IPS-20b (cell line): Measurements from ENCODE around the gene FCHSD2.

Experiments used
- H3K27ac ChIP-seq: one replicate; pipeline ENCODE4 v1.5.1; 2013; ENCODE audit warnings: low read length
- H3K27me3 ChIP-seq: 2 replicates; pipeline ENCODE4 v1.6.1; 2013; ENCODE audit warnings: mild to moderate bottlenecking, low read length, inconsistent platforms; ENCODE audit not compliant: insufficient read depth
- H3K36me3 ChIP-seq: 2 replicates; pipeline ENCODE4 v1.6.1; 2013; ENCODE audit warnings: low read depth, mild to moderate bottlenecking, inconsistent platforms, low read length, moderate library complexity; ENCODE audit not compliant: insufficient read depth
- H3K4me1 ChIP-seq: 2 replicates; pipeline ENCODE4 v1.6.1; 2013; ENCODE audit warnings: mild to moderate bottlenecking, control low read depth, inconsistent platforms, low read length, moderate library complexity; ENCODE audit not compliant: insufficient read depth
- H3K4me3 ChIP-seq: 2 replicates; pipeline ENCODE4 v1.5.1; 2013; ENCODE audit warnings: mild to moderate bottlenecking, low read length, inconsistent platforms
- H3K9ac ChIP-seq: 2 replicates; pipeline ENCODE4 v1.6.1; 2013; ENCODE audit warnings: low read depth, mild to moderate bottlenecking, inconsistent platforms, low read length, moderate library complexity
- H3K9me3 ChIP-seq: 2 replicates; pipeline ENCODE4 v1.6.1; 2013; ENCODE audit warnings: mild to moderate bottlenecking, low read depth, low read length, inconsistent platforms; ENCODE audit not compliant: insufficient read depth

FCHSD2 gene

GRCh38 chr11:72950685-72951084, 191.4 kb downstream of the FCHSD2 start:
- Histone ChIP-seq H3K36me3 (no peaks in the 10 kb centered on the region), H3K9me3 (no peaks in the 10 kb centered on the region), H3K4me3 (no peak overlapping the region), H3K4me1 (peaks cover 9% of the 10 kb centered on the region; the same call in 1 of the 2 replicates), H3K27me3 (no peaks in the 10 kb centered on the region), H3K9ac (no peak overlapping the region; the same call in 1 of the 2 replicates), H3K27ac (no peak overlapping the region)

DNA sequence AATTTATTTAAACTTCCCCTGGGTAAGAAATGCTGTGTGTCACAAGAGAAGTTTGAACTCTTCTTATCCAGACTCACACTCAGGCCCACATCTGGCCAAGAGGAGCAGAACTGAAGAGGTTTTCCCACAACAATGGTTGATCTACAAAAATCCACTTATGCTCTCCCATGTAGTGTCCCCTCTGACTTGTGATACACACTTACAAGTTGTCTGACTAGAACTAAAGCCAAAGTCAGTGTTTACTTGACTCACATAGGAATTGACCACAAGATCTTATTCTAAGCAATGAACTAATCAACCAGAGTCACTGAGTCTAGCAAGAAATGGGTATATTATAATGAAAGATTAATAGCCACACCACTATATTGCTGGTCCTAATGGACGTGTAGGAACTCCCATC, 194.9 kb downstream of the FCHSD2 start:
- Histone ChIP-seq H3K36me3 (no peaks in the 10 kb centered on the region), H3K9me3 (no peaks in the 10 kb centered on the region), H3K4me3 (no peak overlapping the region), H3K9ac (no peak overlapping the region), H3K27me3 (no peaks in the 10 kb centered on the region), H3K4me1 (peaks cover 9% of the 10 kb centered on the region; the same call in 1 of the 2 replicates), H3K27ac (no peak overlapping the region)

DNA sequence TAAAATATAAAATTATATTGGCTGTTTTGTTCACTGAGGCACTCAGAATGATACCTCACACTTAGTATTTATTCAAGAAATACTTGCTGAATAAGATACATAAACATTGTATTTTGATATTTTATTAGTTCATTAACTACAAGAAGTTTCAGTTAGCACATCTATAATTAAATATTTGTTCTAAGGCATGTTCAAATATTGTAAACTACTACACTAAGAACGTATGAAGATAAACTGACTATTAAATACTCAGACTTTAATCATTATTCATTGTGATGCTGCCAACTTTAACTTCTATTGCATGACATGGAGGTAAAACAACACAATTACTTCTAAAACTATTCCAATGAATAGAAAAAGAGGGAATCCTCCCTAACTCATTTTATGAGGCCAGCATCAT, 198.5 kb downstream of the FCHSD2 start:
- H3K9ac ChIP-seq, result no peak overlapping the region

DNA sequence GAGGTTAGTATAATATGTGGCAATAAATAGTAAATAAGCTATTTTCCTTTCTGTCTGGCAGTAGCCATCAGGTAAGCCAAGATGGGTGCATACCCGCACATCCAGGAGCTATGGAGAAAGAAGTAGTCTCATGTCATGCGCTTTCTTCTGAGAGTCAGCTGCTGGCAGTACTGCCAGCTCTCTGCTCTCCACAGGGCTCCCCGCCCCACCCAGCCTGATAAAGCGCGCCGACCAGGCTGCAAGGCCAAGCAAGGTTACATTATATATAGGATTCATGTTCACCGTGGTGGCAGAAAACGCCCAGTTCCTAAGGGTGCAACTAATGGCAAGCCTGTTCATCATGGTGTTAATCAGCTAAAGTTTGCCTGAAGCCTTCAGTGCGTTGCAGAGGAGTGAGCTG, 201.7 kb downstream of the FCHSD2 start:
- H3K9ac ChIP-seq, result no peak overlapping the region
- H3K4me3 ChIP-seq, result no peak overlapping the region
- no peaks in the 10 kb centered on the region for H3K4me1 ChIP-seq
- H3K36me3 ChIP-seq, result no peaks in the 10 kb centered on the region
- no peaks in the 10 kb centered on the region for H3K27me3 ChIP-seq
- H3K9me3 ChIP-seq, result no peaks in the 10 kb centered on the region
- H3K27ac ChIP-seq, result no peak overlapping the region

More for the DNA sequence above, 198.5 kb downstream of the FCHSD2 start:
- H3K4me1 ChIP-seq, result no peaks in the 10 kb centered on the region
- H3K4me3 ChIP-seq, result no peak overlapping the region
- H3K9me3 ChIP-seq, result no peaks in the 10 kb centered on the region
- H3K27ac ChIP-seq, result no peak overlapping the region
- H3K36me3 ChIP-seq, result no peaks in the 10 kb centered on the region
- H3K27me3 ChIP-seq, result no peaks in the 10 kb centered on the region

- Histone ChIP-seq H3K4me3 (no peak overlapping the region), H3K9me3 (no peaks in the 10 kb centered on the region), H3K4me1 (no peaks in the 10 kb centered on the region), H3K36me3 (no peaks in the 10 kb centered on the region), H3K27ac (no peak overlapping the region), H3K9ac (no peak overlapping the region), H3K27me3 (no peaks in the 10 kb centered on the region)
Observed at GRCh38 chr11:72939031-72939430, 203.1 kb downstream of the FCHSD2 start.

DNA sequence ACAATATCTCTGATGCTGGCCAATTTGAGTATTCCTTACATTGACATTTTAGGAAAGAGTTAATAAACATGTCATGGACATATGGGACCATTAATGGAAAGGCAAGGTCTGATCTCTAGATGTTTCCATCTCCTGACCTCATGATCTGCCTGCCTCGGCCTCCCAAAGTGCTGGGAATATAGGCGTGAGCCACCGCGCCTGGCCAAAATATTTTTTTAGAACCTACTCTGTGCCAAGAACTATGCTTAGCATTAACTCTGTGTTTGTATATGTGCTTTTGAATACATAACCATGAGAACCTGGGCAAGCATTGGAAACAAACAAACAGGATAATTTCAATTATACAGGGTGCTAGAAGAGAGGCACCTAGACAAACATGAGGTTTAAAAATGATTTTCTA, 204.7 kb downstream of the FCHSD2 start:
- Histone ChIP-seq H3K27me3 (no peaks in the 10 kb centered on the region), H3K9me3 (no peaks in the 10 kb centered on the region), H3K4me1 (no peaks in the 10 kb centered on the region), H3K9ac (no peak overlapping the region), H3K27ac (no peak overlapping the region), H3K4me3 (no peak overlapping the region), H3K36me3 (no peaks in the 10 kb centered on the region)

DNA sequence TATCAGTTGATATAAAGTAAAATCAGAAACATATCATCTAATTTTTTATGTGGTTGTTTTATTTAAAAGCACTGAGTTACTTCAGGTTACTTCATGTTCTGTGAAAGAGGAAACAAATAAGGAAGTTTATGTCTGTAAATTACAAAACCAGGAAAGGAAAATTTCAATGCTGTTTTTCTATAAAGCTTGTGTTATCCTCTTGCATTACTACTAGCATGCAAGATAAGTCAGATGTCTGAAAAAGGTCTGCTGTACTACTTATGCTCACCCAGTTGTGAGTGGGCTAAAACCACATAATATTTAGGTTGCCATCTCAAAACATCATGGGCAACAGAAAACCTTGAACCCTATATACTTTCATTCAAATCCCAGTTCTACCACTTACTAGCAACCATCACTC, 206.4 kb downstream of the FCHSD2 start:
- H3K27me3 ChIP-seq, result no peaks in the 10 kb centered on the region
- no peaks in the 10 kb centered on the region for H3K9me3 ChIP-seq
- no peak overlapping the region for H3K27ac ChIP-seq
- no peaks in the 10 kb centered on the region for H3K4me1 ChIP-seq
- no peak overlapping the region for H3K4me3 ChIP-seq
- no peaks in the 10 kb centered on the region for H3K36me3 ChIP-seq
- no peak overlapping the region for H3K9ac ChIP-seq

DNA sequence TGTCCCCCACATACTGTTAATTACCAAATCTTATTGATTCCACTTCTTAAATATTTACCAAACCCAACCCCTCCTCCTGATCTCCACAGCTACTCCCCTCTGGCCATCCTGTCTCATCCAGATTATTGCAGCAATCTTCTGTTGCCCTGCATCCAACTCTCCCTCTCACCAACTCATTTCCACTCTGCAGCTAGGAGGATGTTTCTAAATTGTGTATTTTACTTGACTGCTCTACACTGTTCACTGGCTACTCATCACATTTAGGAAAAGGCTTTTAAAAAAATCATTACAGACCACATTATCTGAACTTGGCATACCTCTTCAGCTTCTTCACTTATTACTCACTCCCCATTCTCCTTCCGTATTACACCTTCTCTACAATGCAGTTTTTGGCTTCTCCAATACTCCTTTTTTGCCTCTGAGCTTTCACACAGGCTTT, 210.0 kb downstream of the FCHSD2 start:
- Histone ChIP-seq H3K27ac (no peak overlapping the region), H3K9me3 (no peaks in the 10 kb centered on the region), H3K27me3 (no peaks in the 10 kb centered on the region)

GRCh38 chr11:72930008-72930407, 212.1 kb downstream of the FCHSD2 start:
- H3K9ac ChIP-seq, result no peak overlapping the region
- no peak overlapping the region for H3K4me3 ChIP-seq
- H3K27me3 ChIP-seq, result no peaks in the 10 kb centered on the region
- H3K4me1 ChIP-seq, result peaks cover 6% of the 10 kb centered on the region; the same call in 1 of the 2 replicates
- H3K36me3 ChIP-seq, result no peaks in the 10 kb centered on the region
- H3K27ac ChIP-seq, result no peak overlapping the region
- H3K9me3 ChIP-seq, result no peaks in the 10 kb centered on the region

More for the DNA sequence above, 210.0 kb downstream of the FCHSD2 start:
- H3K9ac ChIP-seq, result no peak overlapping the region
- peaks cover 6% of the 10 kb centered on the region; the same call in 1 of the 2 replicates for H3K4me1 ChIP-seq
- H3K36me3 ChIP-seq, result no peaks in the 10 kb centered on the region
- no peak overlapping the region for H3K4me3 ChIP-seq

DNA sequence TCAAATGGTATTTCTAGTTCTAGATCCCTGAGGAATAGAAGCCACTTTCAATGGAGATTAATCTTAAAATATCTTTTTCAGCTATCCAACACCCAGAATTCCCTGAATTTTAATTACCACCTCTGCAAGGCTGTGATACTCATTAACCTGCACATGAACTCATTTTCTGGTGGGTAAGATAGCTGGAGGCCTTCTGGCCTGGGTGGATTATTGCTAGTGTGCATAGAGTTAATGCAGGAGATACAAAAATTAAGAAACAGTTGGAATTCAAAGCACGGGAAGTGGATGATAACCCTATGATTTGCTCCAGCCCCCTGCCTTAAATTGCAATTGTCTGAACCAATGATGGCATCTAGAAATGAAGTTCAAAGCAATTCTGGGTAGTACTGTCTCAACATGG, 212.9 kb downstream of the FCHSD2 start:
- Histone ChIP-seq H3K27me3 (no peaks in the 10 kb centered on the region), H3K9ac (no peak overlapping the region), H3K4me1 (peaks cover 6% of the 10 kb centered on the region; the same call in 1 of the 2 replicates), H3K36me3 (no peaks in the 10 kb centered on the region), H3K27ac (no peak overlapping the region), H3K9me3 (no peaks in the 10 kb centered on the region), H3K4me3 (no peak overlapping the region)

GRCh38 chr11:72927380-72927779, 214.7 kb downstream of the FCHSD2 start:
- Histone ChIP-seq H3K9me3 (no peaks in the 10 kb centered on the region), H3K9ac (no peak overlapping the region), H3K27ac (no peak overlapping the region), H3K4me1 (peaks cover 6% of the 10 kb centered on the region; the same call in 1 of the 2 replicates), H3K4me3 (no peak overlapping the region), H3K36me3 (no peaks in the 10 kb centered on the region), H3K27me3 (no peaks in the 10 kb centered on the region)

- no peaks in the 10 kb centered on the region for H3K9me3 ChIP-seq
- no peak overlapping the region for H3K27ac ChIP-seq
Observed at GRCh38 chr11:72926076-72926475, 216.0 kb downstream of the FCHSD2 start.

More at GRCh38 chr11:72926076-72926475, 216.0 kb downstream of the FCHSD2 start:
- Histone ChIP-seq H3K4me1 (peaks cover 6% of the 10 kb centered on the region; the same call in 1 of the 2 replicates), H3K27me3 (no peaks in the 10 kb centered on the region), H3K4me3 (no peak overlapping the region), H3K36me3 (no peaks in the 10 kb centered on the region), H3K9ac (no peak overlapping the region)
